ENCODE data around the gene ACCS.

Gene ACCS

GRCh38 chr11:44096360-44097185 lies 30.5 kb downstream of the ACCS start:
- TF ChIP-seq, protein P1, sequence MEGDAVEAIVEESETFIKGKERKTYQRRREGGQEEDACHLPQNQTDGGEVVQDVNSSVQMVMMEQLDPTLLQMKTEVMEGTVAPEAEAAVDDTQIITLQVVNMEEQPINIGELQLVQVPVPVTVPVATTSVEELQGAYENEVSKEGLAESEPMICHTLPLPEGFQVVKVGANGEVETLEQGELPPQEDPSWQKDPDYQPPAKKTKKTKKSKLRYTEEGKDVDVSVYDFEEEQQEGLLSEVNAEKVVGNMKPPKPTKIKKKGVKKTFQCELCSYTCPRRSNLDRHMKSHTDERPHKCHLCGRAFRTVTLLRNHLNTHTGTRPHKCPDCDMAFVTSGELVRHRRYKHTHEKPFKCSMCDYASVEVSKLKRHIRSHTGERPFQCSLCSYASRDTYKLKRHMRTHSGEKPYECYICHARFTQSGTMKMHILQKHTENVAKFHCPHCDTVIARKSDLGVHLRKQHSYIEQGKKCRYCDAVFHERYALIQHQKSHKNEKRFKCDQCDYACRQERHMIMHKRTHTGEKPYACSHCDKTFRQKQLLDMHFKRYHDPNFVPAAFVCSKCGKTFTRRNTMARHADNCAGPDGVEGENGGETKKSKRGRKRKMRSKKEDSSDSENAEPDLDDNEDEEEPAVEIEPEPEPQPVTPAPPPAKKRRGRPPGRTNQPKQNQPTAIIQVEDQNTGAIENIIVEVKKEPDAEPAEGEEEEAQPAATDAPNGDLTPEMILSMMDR (IDR thresholded peaks at IDR 0.05; ENCODE audit: control insufficient read depth, extremely low read depth, insufficient read depth), result no peak
- H3K4me3 ChIP-seq (ENCODE audit: low read depth, low read length), result peak overlapping the region; percentile 82
- no peak for DNase-seq (ENCODE audit: low read depth)

GRCh38 chr11:44097821-44098220 lies 31.8 kb downstream of the ACCS start:
- no peak for DNase-seq (ENCODE audit: low read depth)
- TF ChIP-seq, protein P1 (IDR thresholded peaks at IDR 0.05; ENCODE audit: control insufficient read depth, extremely low read depth, insufficient read depth), result no peak
- no peak overlapping the region for H3K4me3 ChIP-seq (ENCODE audit: low read depth, low read length)

DNA sequence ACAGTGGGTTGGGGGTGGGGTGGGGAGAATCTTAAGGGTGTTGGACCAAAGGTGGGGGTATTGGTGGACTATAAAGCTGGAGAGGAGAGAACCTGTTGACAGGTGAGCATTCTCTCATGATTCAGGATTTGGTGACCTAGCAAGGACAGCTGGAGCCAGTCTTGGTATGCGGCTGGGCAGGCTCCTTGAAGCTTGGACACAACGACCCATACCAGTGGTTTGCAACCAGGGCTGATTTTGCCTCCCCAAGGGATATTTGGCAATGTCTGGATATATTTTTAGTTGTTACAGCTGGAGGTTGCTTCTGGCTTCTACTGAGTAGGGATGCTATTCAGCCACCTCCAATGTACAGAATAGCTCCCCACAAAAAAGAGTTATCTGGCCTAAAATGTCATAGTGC lies 35.0 kb downstream of the ACCS start:
- no peak for DNase-seq (ENCODE audit: low read depth)
- TF ChIP-seq, protein P1 (IDR thresholded peaks at IDR 0.05; ENCODE audit: control insufficient read depth, extremely low read depth, insufficient read depth), result no peak
- no peak overlapping the region for H3K4me3 ChIP-seq (ENCODE audit: low read depth, low read length)

GRCh38 chr11:44104481-44105294 lies 38.6 kb downstream of the ACCS start:
- H3K4me3 ChIP-seq (ENCODE audit: low read depth, low read length), result no peak overlapping the region
- no peak for DNase-seq (ENCODE audit: low read depth)
- TF ChIP-seq, protein P1 (IDR thresholded peaks at IDR 0.05; ENCODE audit: control insufficient read depth, extremely low read depth, insufficient read depth), result no peak

DNA sequence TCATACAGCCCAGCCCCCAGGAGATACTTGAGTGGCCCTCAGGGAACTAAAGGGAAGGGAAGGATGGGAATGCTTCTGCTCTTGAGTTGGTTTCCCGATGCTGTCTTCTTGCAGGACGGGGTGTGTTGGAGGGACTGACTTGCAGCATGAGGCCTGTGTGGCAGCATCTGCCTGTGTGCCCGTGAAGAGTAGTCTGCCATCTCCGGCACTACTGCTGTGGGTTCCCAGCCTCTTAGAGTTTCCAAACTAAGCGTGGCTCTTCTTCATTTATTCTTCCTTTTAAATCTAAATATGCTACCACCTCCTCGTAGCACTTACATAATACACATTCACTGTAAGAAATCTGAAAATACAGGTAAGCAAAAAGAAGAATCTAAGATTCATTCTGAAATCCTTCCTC lies 42.2 kb downstream of the ACCS start:
- TF ChIP-seq, protein P1 (IDR thresholded peaks at IDR 0.05; ENCODE audit: control insufficient read depth, extremely low read depth, insufficient read depth), result no peak
- DNase-seq (ENCODE audit: low read depth), result no peak

DNA sequence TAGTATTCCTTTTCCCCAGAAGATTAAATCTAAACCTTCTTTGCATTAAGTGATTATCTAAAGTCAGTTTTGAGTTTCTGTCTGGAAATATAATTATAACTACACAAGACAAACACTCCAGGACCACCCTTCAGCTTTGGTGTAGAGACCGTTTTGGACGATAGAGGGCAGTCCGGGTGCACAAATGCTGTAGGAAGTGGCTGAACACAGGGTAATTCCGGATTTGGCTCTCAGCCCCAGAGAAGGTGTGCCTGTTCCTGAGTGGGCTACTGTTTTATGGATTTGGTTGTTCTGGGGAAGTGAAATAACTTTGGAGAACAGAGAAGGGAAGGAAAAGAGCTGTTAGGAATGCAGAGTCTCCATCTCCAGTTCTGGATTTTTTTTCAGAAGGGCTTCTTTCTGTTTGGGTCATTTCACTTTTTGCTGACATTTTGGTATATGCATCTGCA lies 44.2 kb downstream of the ACCS start:
- no peak overlapping the region for H3K4me3 ChIP-seq (ENCODE audit: low read depth, low read length)
- DNase-seq (ENCODE audit: low read depth), result no peak

More for the DNA sequence above, 42.2 kb downstream of the ACCS start:
- no peak overlapping the region for H3K4me3 ChIP-seq (ENCODE audit: low read depth, low read length)

More for the DNA sequence above, 44.2 kb downstream of the ACCS start:
- TF ChIP-seq, protein P1 (IDR thresholded peaks at IDR 0.05; ENCODE audit: control insufficient read depth, extremely low read depth, insufficient read depth), result peak; percentile 89
